K562 (cell line): ENCODE measurements around the gene ADAR. TPM values are rescaled to one million over a fixed set of nuclear protein-coding genes. Genes with fewer than 3 reads are reported as not detected.

Source experiments
- BACH1 ChIP-seq: fragments of 200-800 bp; sonication (Bioruptor generic); IDR thresholded peaks from 2 replicates; pipeline ENCODE4 v1.6.1; 2016; ENCODE audit warnings: missing genetic modification characterization, missing compliant biosample characterization
- CEBPB ChIP-seq: fragments of 450-650 bp; IDR thresholded peaks from 2 replicates; pipeline ENCODE4 v1.6.1; 2016; ENCODE audit warnings: missing genetic modification characterization, missing compliant biosample characterization
- FOXJ3 ChIP-seq: sonication (generic); formaldehyde crosslinking; IDR thresholded peaks from 2 replicates; pipeline ENCODE4 v1.4.0; 2020; ENCODE audit warnings: mild to moderate bottlenecking, missing genetic modification reagents
- FOXK2 ChIP-seq, 2 experiments: fragments of 450-650 bp; IDR thresholded peaks in 1 of 2; conservative IDR thresholded peaks in 1 of 2; 2 replicates each; pipeline ENCODE4 v1.6.1; 2016; ENCODE audit warnings: low read depth in 2 of 2, mild to moderate bottlenecking in 1 of 2
- GMEB1 ChIP-seq: fragments of 250-450 bp; sonication (Bioruptor Pico); IDR thresholded peaks from 2 replicates; pipeline ENCODE4 v1.4.0; 2020; ENCODE audit warnings: mild to moderate bottlenecking
- GTF2A2 ChIP-seq: IDR thresholded peaks from 2 replicates; pipeline ENCODE4 v1.6.1; 2016; ENCODE audit warnings: mild to moderate bottlenecking, missing genetic modification characterization, missing compliant biosample characterization
- HDAC8 ChIP-seq: fragments of 450-650 bp; IDR thresholded peaks from 2 replicates; pipeline ENCODE4 v1.6.1; 2016; ENCODE audit warnings: mild to moderate bottlenecking, missing genetic modification characterization, moderate library complexity, missing compliant biosample characterization
- MAFG ChIP-seq: fragments of 450-650 bp; conservative IDR thresholded peaks from 2 replicates; pipeline ENCODE4 v1.6.1; 2016; ENCODE audit warnings: missing genetic modification characterization, missing compliant biosample characterization
- MCM5 ChIP-seq: fragments of 450-650 bp; IDR thresholded peaks from 2 replicates; pipeline ENCODE4 v1.6.1; 2016; ENCODE audit warnings: low read depth
- MXI1 ChIP-seq: IDR thresholded peaks from 2 replicates; pipeline ENCODE4 v1.6.1; 2011; ENCODE audit warnings: low read depth, mild to moderate bottlenecking, improper control_type of control experiment, low read length
- POU5F1 ChIP-seq: fragments of 150-350 bp; IDR thresholded peaks from 2 replicates; pipeline ENCODE4 v1.6.1; 2014; ENCODE audit warnings: borderline replicate concordance, low read length, low read depth, mild to moderate bottlenecking; ENCODE audit not compliant: partially characterized antibody
- RBM22 ChIP-seq: fragments of 200-400 bp; formaldehyde crosslinking; IDR thresholded peaks from 2 replicates; pipeline ENCODE4 v1.6.1; 2018; ENCODE audit warnings: low read length, low read depth; ENCODE audit not compliant: poor library complexity, severe bottlenecking
- SAFB ChIP-seq: fragments of 200-400 bp; formaldehyde crosslinking; IDR thresholded peaks from 2 replicates; pipeline ENCODE4 v1.6.1; 2017; ENCODE audit warnings: low read depth, low read length, borderline replicate concordance
- SIX5 ChIP-seq, 2 experiments: IDR thresholded peaks; 2 replicates each; pipeline ENCODE4 v1.6.1; 2011; ENCODE audit warnings: low read length in 2 of 2, borderline replicate concordance in 1 of 2, low read depth in 1 of 2, mild to moderate bottlenecking in 1 of 2, moderate library complexity in 1 of 2; ENCODE audit not compliant: insufficient read depth in 1 of 2
- SRF ChIP-seq, 2 experiments: fragments of 250-450, 450-650 bp in 1 of 2; sonication (Bioruptor Pico) in 1 of 2; sonication (generic) in 1 of 2; formaldehyde crosslinking; IDR thresholded peaks; 2 replicates each; pipeline versions ENCODE4 v1.5.0 to v1.5.1; 2020 to 2022; ENCODE audit warnings: mild to moderate bottlenecking in 1 of 2, missing genetic modification reagents in 1 of 2
- SUPT5H ChIP-seq: fragments of 450-650 bp; IDR thresholded peaks from 2 replicates; pipeline ENCODE4 v1.6.1; 2016
- TAL1 ChIP-seq: fragments of 450-650 bp; IDR thresholded peaks from 2 replicates; pipeline ENCODE4 v1.6.1; 2016; ENCODE audit warnings: mild to moderate bottlenecking
- YBX1 ChIP-seq: fragments of 450-650 bp; IDR thresholded peaks from 2 replicates; pipeline ENCODE4 v1.7.1; 2016; ENCODE audit warnings: mild to moderate bottlenecking
- ZBED1 ChIP-seq: IDR thresholded peaks from 2 replicates; pipeline ENCODE4 v1.6.1; 2014
- ZBTB17 ChIP-seq: fragments of 450-650 bp; formaldehyde crosslinking; IDR thresholded peaks from 2 replicates; pipeline ENCODE4 v1.4.0; 2020; ENCODE audit warnings: mild to moderate bottlenecking
- ZNF717 ChIP-seq: fragments of 250-450 bp; sonication (Bioruptor Pico); IDR thresholded peaks from 2 replicates; pipeline ENCODE4 v1.5.0; 2021
- ZNF766 ChIP-seq: fragments of 200-800 bp; sonication (Bioruptor generic); conservative IDR thresholded peaks from 2 replicates; pipeline ENCODE4 v1.6.1; 2016; ENCODE audit warnings: missing genetic modification characterization, missing compliant biosample characterization
- polyA plus RNA-seq, 8 experiments: library from polyadenylated mRNA; depleted of rRNA in 4 of 8; stranded (reverse) in 5 of 8; unstranded in 3 of 8; fragments of >200 nt; fragmentation: Nextera tagmentation in 2 of 8; fragmentation: Illumina TruSeq in 1 of 8; extraction: Ambion mirVana in 2 of 8; extraction: Trizol in 1 of 8; gene quantifications; 2 replicates each; pipeline versions ENCODE4 v1.2.1 to v1.2.3, GENCODE V29; 2011 to 2014; ENCODE audit warnings: inconsistent platforms in 1 of 8, missing spikeins in 1 of 8
- total RNA-seq, 7 experiments: library from RNA; depleted of rRNA in 6 of 7; stranded (reverse); fragments of >200 nt in 6 of 7; fragmentation: Illumina TruSeq in 2 of 7; extraction: Trizol in 2 of 7; gene quantifications; 2 replicates each; pipeline versions ENCODE4 v1.2.1 to v1.2.3, GENCODE V29; 2011 to 2021; ENCODE audit warnings: low replicate concordance in 1 of 7
- TF ChIP-seq, protein P1 (sequence below): sonication (generic); IDR thresholded peaks from 2 replicates; pipeline ENCODE4 v1.6.1; 2016
- TF ChIP-seq, protein P2 (sequence below): fragments of 250-450 bp; sonication (Bioruptor Pico); IDR thresholded peaks from 2 replicates; pipeline ENCODE4 v1.4.0; 2020; ENCODE audit warnings: mild to moderate bottlenecking, moderate library complexity
- TF ChIP-seq, protein P3 (sequence below), 2 experiments: fragments of 450-650 bp; IDR thresholded peaks; 2 replicates each; pipeline ENCODE4 v1.6.1; 2016

Gene ADAR
- total and polyA plus RNA-seq, 9 of the 15 experiments (the other 6 are each of a cell fraction or from before 2014, with no cell fraction given) = 30.1 to 123 (median 60.2) TPM

DNA sequence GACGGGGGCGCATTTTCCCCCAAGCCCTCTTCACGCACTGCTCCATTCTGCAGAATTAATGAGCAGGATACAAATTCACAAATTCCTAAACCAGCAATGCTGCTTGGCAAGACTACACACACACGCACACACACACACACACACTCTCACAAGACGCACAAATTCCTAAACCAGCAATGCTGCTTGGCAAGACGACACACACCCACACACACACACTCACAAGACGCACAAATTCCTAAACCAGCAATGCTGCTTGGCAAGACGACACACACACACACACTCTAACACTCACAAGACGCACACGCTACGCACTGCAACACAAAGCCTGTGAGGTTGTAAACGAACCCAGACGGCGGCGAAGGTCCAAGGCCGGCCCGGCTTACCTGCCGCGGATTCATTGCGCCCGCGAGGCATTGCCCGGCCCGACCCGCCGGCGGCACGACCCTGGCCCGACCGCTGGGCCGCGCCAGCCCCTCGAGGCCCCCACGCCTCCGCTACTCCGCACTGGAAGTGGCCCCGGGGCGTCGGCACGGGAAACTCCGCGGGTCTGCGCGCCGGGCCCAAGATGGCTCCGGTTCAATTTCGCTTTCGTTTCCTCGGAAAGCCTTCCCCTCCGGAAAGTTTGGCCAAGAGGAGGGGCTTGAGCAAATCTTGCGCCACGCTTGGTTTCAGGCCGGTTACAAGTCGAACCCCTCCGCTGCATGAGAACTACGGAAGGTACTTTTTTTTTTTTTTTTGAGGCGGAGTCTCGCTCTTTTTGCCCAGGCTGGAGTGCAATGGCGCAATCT lies at the start of gene ADAR (continued):
- no peak for TF ChIP-seq ZNF717 (CRISPR knock-in tag)
- peak; percentile 96 for TF ChIP-seq CEBPB (tag)
- no peak for TF ChIP-seq YBX1
- TF ChIP-seq, protein P1, sequence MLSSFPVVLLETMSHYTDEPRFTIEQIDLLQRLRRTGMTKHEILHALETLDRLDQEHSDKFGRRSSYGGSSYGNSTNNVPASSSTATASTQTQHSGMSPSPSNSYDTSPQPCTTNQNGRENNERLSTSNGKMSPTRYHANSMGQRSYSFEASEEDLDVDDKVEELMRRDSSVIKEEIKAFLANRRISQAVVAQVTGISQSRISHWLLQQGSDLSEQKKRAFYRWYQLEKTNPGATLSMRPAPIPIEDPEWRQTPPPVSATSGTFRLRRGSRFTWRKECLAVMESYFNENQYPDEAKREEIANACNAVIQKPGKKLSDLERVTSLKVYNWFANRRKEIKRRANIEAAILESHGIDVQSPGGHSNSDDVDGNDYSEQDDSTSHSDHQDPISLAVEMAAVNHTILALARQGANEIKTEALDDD = no peak
- TF ChIP-seq RBM22 = no peak
- TF ChIP-seq HDAC8 = no peak
- no peak for TF ChIP-seq SAFB
- TF ChIP-seq FOXK2 (conservative IDR thresholded peaks at IDR 0.05 in 1 of 2, IDR thresholded peaks at IDR 0.05 in 1 of 2; ENCODE audit: low read depth in 2 of 2) = no peak
- TF ChIP-seq GMEB1 = no peak
- TF ChIP-seq POU5F1 = no peak
- no peak for TF ChIP-seq TAL1
- no peak for TF ChIP-seq FOXJ3
- TF ChIP-seq, protein P2, sequence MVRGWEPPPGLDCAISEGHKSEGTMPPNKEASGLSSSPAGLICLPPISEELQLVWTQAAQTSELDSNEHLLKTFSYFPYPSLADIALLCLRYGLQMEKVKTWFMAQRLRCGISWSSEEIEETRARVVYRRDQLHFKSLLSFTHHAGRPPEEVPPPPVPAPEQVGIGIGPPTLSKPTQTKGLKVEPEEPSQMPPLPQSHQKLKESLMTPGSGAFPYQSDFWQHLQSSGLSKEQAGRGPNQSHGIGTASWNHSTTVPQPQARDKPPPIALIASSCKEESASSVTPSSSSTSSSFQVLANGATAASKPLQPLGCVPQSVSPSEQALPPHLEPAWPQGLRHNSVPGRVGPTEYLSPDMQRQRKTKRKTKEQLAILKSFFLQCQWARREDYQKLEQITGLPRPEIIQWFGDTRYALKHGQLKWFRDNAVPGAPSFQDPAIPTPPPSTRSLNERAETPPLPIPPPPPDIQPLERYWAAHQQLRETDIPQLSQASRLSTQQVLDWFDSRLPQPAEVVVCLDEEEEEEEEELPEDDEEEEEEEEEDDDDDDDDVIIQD (CRISPR knock-in tag) = no peak
- no peak for TF ChIP-seq MCM5
- TF ChIP-seq MAFG (tag) = no peak
- no peak for TF ChIP-seq SRF (CRISPR knock-in tag; IDR thresholded peaks at IDR 0.05)
- no peak for TF ChIP-seq MXI1
- no peak for TF ChIP-seq ZBTB17 (CRISPR knock-in tag)
- TF ChIP-seq, protein P3, sequence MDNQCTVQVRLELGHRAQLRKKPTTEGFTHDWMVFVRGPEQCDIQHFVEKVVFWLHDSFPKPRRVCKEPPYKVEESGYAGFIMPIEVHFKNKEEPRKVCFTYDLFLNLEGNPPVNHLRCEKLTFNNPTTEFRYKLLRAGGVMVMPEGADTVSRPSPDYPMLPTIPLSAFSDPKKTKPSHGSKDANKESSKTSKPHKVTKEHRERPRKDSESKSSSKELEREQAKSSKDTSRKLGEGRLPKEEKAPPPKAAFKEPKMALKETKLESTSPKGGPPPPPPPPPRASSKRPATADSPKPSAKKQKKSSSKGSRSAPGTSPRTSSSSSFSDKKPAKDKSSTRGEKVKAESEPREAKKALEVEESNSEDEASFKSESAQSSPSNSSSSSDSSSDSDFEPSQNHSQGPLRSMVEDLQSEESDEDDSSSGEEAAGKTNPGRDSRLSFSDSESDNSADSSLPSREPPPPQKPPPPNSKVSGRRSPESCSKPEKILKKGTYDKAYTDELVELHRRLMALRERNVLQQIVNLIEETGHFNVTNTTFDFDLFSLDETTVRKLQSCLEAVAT (IDR thresholded peaks at IDR 0.05) = peak; percentile 57 to 72; a peak in 3 of 4 replicates
- no peak for TF ChIP-seq ZNF766 (CRISPR knock-in tag)
- TF ChIP-seq ZBED1 = no peak
- no peak for TF ChIP-seq SUPT5H
- TF ChIP-seq GTF2A2 (tag) = no peak
- no peak for TF ChIP-seq BACH1 (tag)
- TF ChIP-seq SIX5 (IDR thresholded peaks at IDR 0.05; ENCODE audit: borderline replicate concordance in 1 of 2, insufficient read depth in 1 of 2, low read depth in 1 of 2, low read length in 2 of 2) = no peak
